Neural cell (in vitro differentiated cells): ENCODE results near the gene IL31. TPM values are rescaled to one million over a fixed set of nuclear protein-coding genes. Genes with fewer than 3 reads are reported as not detected.

ENCODE experiments used
- H2AFZ ChIP-seq: fragments of 200-600, 300-800 bp; sonication (generic), shearing (Covaris generic); 2 replicates; pipeline ENCODE4 v1.6.0; 2014; ENCODE audit warnings: low read depth, mild to moderate bottlenecking, antibody characterized with exemption, low read length, moderate library complexity
- H3F3A ChIP-seq: fragments of 200-600 bp; shearing (Covaris generic); 2 replicates; pipeline ENCODE4 v1.6.1; 2016; ENCODE audit warnings: mild to moderate bottlenecking, moderate library complexity, mixed read lengths, antibody characterized with exemption, low read length; ENCODE audit not compliant: insufficient read depth, poor library complexity, severe bottlenecking
- H3K27ac ChIP-seq: fragments of 200-600, 300-800 bp; sonication (generic), shearing (Covaris generic); 2 replicates; pipeline ENCODE4 v1.5.1; 2014; ENCODE audit warnings: mild to moderate bottlenecking, low read length, moderate library complexity
- H3K27me3 ChIP-seq: fragments of 300-800, 200-600 bp; sonication (generic), shearing (Covaris generic); 2 replicates; pipeline ENCODE4 v1.6.0; 2014; ENCODE audit warnings: mild to moderate bottlenecking, low read depth, low read length, moderate library complexity; ENCODE audit not compliant: insufficient read depth
- H3K36me3 ChIP-seq: fragments of 300-800, 200-600 bp; sonication (generic), shearing (Covaris generic); 2 replicates; pipeline ENCODE4 v1.5.1; 2014; ENCODE audit warnings: mild to moderate bottlenecking, antibody characterized with exemption, low read length, moderate library complexity; ENCODE audit not compliant: insufficient read depth
- H3K4me2 ChIP-seq: fragments of 300-800, 200-600 bp; sonication (generic), shearing (Covaris generic); 2 replicates; pipeline ENCODE4 v1.6.0; 2014; ENCODE audit warnings: mild to moderate bottlenecking, low read length
- H3K4me3 ChIP-seq: fragments of 300-800, 200-600 bp; sonication (generic), shearing (Covaris generic); 2 replicates; pipeline ENCODE4 v1.5.1; 2014; ENCODE audit warnings: mild to moderate bottlenecking, low read length, moderate library complexity
- H3K79me2 ChIP-seq: fragments of 200-600 bp; shearing (Covaris generic); replicated peaks from 2 replicates; pipeline ENCODE4 v1.6.0; 2014; ENCODE audit warnings: mild to moderate bottlenecking, low read length, moderate library complexity; ENCODE audit not compliant: insufficient read depth
- H3K9ac ChIP-seq: fragments of 300-800, 200-600 bp; sonication (generic), shearing (Covaris generic); 2 replicates; pipeline ENCODE4 v1.6.1; 2016; ENCODE audit warnings: mild to moderate bottlenecking, low read length, mixed read lengths
- H3K9me2 ChIP-seq: fragments of 200-600 bp; shearing (Covaris generic); 2 replicates; pipeline ENCODE4 v1.6.1; 2016; ENCODE audit warnings: mild to moderate bottlenecking, low read length, mixed read lengths; ENCODE audit not compliant: insufficient read depth
- H3K9me3 ChIP-seq: fragments of 200-600, 300-800 bp; sonication (generic), shearing (Covaris generic); 2 replicates; pipeline ENCODE4 v1.6.1; 2016; ENCODE audit warnings: mild to moderate bottlenecking, mixed run types, low read length, moderate library complexity, mixed read lengths
- H4K20me1 ChIP-seq: fragments of 200-600 bp; shearing (Covaris generic); 2 replicates; pipeline ENCODE4 v1.6.1; 2016; ENCODE audit warnings: mild to moderate bottlenecking, mixed run types; ENCODE audit not compliant: insufficient read depth
- EP300 ChIP-seq: fragments of 450-650 bp; conservative IDR thresholded peaks from 2 replicates; pipeline ENCODE4 v1.6.1; 2014; ENCODE audit warnings: antibody characterized with exemption, mild to moderate bottlenecking, moderate library complexity; ENCODE audit not compliant: poor library complexity, severe bottlenecking
- EZH2 ChIP-seq: fragments of 200-600, 300-800 bp; shearing (Covaris generic), sonication (generic); IDR thresholded peaks from 2 replicates; pipeline ENCODE4 v1.6.1; 2014; ENCODE audit warnings: antibody characterized with exemption, low read length, borderline replicate concordance, mild to moderate bottlenecking; ENCODE audit not compliant: insufficient read depth, poor library complexity, severe bottlenecking
- MXI1 ChIP-seq: fragments of 450-650 bp; conservative IDR thresholded peaks from 2 replicates; pipeline ENCODE4 v1.6.1; 2014; ENCODE audit warnings: antibody characterized with exemption, mild to moderate bottlenecking; ENCODE audit not compliant: poor library complexity, severe bottlenecking
- POLR2AphosphoS5 ChIP-seq: IDR thresholded peaks from 2 replicates; pipeline ENCODE4 v1.6.1; 2012
- RAD21 ChIP-seq: fragments of 450-650 bp; conservative IDR thresholded peaks from 2 replicates; pipeline ENCODE4 v1.6.1; 2014; ENCODE audit warnings: antibody characterized with exemption, mild to moderate bottlenecking, moderate library complexity
- REST ChIP-seq: IDR thresholded peaks from 2 replicates; pipeline ENCODE4 v1.6.1; 2012; ENCODE audit warnings: borderline replicate concordance
- SMC3 ChIP-seq: fragments of 450-650 bp; conservative IDR thresholded peaks from 2 replicates; pipeline ENCODE4 v1.6.1; 2014; ENCODE audit warnings: antibody characterized with exemption, mild to moderate bottlenecking, moderate library complexity; ENCODE audit not compliant: poor library complexity
- TAF1 ChIP-seq: IDR thresholded peaks from 2 replicates; pipeline ENCODE4 v1.6.1; 2012; ENCODE audit warnings: low read depth
- polyA plus RNA-seq: library from polyadenylated mRNA; depleted of rRNA; stranded (reverse); fragments of >200 nt; gene quantifications from 2 replicates; pipeline ENCODE4 v1.2.3, GENCODE V29; 2014
- TF ChIP-seq, protein P1 (sequence below): fragments of 450-650 bp; IDR thresholded peaks from 2 replicates; pipeline ENCODE4 v1.5.1; 2014; ENCODE audit warnings: antibody characterized with exemption, mild to moderate bottlenecking, moderate library complexity; ENCODE audit not compliant: poor library complexity, severe bottlenecking

The IL31 gene
- polyA plus RNA-seq, 1 donor from 2014 or later: not detected

DNA sequence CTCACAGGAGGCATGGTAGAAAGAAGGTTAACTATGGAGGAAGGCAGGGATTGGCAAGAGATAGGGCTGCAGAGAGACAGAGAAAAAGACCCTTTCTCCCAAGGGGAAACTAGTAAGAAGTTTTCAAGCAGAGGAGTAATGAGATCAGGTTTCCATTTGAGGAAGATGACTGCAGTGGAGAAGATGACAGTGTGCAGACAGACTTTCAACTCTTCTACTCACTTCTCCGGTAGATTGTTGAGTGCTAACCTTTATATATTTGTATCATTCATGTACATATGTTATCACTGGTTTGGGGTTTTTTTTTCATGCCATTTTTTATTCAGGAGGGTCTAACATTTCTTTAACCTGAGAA lies 23.6 kb upstream of the IL31 start:
- Histone ChIP-seq H4K20me1 (no peaks in the 10 kb centered on the region), H3K9me3 (no peaks in the 10 kb centered on the region), H3K36me3 (no peaks in the 10 kb centered on the region), H3K9me2 (no peaks in the 10 kb centered on the region), H3K27ac (no peak overlapping the region), H3K4me3 (no peak overlapping the region), H3K79me2 (no peaks in the 10 kb centered on the region), H3F3A (no peaks in the 10 kb centered on the region), H3K9ac (no peak overlapping the region), H3K27me3 (peaks cover 11% of the 10 kb centered on the region), H3K4me2 (no peak overlapping the region), H2AFZ (no peak overlapping the region)
- TF ChIP-seq EP300 (no peak), RAD21 (no peak), REST (no peak), MXI1 (no peak), SMC3 (no peak), POLR2AphosphoS5 (no peak), TAF1 (no peak), EZH2 (no peak)
- TF ChIP-seq, protein P1, sequence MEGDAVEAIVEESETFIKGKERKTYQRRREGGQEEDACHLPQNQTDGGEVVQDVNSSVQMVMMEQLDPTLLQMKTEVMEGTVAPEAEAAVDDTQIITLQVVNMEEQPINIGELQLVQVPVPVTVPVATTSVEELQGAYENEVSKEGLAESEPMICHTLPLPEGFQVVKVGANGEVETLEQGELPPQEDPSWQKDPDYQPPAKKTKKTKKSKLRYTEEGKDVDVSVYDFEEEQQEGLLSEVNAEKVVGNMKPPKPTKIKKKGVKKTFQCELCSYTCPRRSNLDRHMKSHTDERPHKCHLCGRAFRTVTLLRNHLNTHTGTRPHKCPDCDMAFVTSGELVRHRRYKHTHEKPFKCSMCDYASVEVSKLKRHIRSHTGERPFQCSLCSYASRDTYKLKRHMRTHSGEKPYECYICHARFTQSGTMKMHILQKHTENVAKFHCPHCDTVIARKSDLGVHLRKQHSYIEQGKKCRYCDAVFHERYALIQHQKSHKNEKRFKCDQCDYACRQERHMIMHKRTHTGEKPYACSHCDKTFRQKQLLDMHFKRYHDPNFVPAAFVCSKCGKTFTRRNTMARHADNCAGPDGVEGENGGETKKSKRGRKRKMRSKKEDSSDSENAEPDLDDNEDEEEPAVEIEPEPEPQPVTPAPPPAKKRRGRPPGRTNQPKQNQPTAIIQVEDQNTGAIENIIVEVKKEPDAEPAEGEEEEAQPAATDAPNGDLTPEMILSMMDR: no peak

- TF ChIP-seq EP300 (no peak), POLR2AphosphoS5 (no peak), REST (no peak), EZH2 (no peak), TAF1 (no peak), SMC3 (no peak), MXI1 (no peak), RAD21 (no peak)
- TF ChIP-seq, protein P1: no peak
- H3K79me2 ChIP-seq: no peaks in the 10 kb centered on the region
- no peak overlapping the region for H3K4me2 ChIP-seq
- H3F3A ChIP-seq: no peaks in the 10 kb centered on the region
- no peaks in the 10 kb centered on the region for H3K9me3 ChIP-seq
- H3K9me2 ChIP-seq: no peaks in the 10 kb centered on the region
- H3K27me3 ChIP-seq: no peaks in the 10 kb centered on the region
- H3K27ac ChIP-seq: no peak overlapping the region
- H3K9ac ChIP-seq: no peak overlapping the region
- H4K20me1 ChIP-seq: no peaks in the 10 kb centered on the region
- no peak overlapping the region for H3K4me3 ChIP-seq
- no peak overlapping the region for H2AFZ ChIP-seq
- H3K36me3 ChIP-seq: no peaks in the 10 kb centered on the region
These were observed 21.4 kb upstream of the IL31 start for GRCh38 chr12:122195405-122195804.
